HG02678 (cell line): ENCODE data around the gene LTBP2.

Experiments used
- ATAC-seq: cut with Tn5 transposase; IDR thresholded peaks from one replicate; pipeline ENCODE4 v1.9.1; 2021; ENCODE audit warnings: mild to moderate bottlenecking, moderate library complexity; ENCODE audit not compliant: unreplicated experiment

The LTBP2 gene

DNA sequence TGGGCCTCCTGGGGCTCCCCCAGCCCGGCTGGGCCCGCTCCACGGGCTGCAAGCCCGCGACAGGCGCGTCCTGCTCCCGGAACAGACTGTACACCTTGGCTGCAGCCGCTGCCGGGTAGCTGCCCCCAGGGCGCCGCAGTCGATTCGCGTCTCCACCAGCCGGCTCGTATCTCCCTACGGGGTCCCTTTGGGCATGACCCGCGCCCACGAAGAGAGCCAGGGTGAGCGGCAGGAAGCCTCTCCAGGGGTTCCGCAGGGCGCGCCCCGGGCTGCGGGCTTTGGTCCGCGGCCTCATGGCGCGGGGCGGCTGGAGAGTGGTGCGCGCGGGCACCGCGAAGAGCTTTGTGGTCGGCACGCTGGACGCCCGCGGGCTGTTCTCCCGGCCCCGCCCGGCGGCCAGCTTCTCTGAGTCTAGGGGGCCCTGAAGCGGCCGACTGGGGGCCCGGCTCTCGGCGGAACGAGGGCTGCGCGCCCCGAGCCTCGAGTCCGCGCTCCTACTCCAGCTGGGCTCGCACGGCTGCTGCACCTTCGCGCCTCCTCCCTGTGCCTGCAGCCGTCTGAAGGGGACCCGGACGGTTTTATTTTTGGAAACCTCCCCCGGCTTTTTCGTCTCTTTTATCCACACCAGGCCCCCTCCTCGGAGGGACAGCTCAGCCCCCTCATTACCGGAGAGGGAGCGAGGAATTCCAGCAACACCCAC lies at the start of gene LTBP2:
LTBP2 (minus strand) TSS at position 588 of the 700 bp plus-strand sequence; CDS start at position 295, 293 bp downstream.
- ATAC-seq: no peak

DNA sequence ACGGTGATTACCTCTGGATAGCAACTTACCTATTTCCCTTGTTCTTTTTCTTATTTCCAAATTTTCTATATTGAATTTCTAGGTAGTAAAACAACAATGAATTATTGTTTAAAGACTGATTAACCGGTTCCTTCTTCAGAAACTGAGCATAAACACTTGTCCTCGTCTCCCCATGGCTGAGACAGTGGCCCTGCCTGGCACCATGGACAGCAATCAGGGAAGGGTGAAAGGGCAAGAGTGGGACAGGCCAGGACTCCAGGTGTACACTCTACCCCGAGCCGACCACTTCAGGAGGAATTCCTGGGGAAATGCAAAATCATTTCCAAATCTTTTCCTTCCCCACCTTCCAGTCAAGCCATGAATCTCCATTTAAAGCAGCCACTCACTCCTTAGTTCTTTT lies 48.8 kb upstream of the LTBP2 start:
- ATAC-seq: no peak

GRCh38 chr14:74660167-74660566 lies 48.1 kb upstream of the LTBP2 start:
- no peak for ATAC-seq

- ATAC-seq: no peak
Measured at GRCh38 chr14:74658535-74659131, 46.6 kb upstream of the LTBP2 start.

DNA sequence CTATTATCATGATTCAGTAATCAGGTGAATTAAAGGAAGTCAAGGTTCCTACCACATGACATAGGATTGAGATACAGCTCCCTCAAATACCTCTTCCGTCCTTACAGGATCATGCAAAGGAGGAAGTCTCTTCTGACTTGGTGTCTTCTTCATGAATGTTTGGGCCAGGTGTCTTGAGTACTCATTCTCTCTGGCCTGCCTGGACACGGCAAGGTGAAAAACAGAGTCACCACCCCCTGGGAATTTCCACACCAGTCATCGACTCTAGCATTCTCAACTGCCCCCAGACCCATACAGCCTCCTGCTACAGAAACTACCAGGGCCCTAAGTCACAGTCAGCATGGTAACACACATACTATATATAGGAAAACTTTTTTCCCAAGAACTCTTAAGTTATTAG lies 44.9 kb upstream of the LTBP2 start:
- ATAC-seq: no peak

GRCh38 chr14:74655599-74656395 lies 43.8 kb upstream of the LTBP2 start:
- ATAC-seq: no peak

- ATAC-seq: no peak
Measured at GRCh38 chr14:74654931-74655330, 42.9 kb upstream of the LTBP2 start.

DNA sequence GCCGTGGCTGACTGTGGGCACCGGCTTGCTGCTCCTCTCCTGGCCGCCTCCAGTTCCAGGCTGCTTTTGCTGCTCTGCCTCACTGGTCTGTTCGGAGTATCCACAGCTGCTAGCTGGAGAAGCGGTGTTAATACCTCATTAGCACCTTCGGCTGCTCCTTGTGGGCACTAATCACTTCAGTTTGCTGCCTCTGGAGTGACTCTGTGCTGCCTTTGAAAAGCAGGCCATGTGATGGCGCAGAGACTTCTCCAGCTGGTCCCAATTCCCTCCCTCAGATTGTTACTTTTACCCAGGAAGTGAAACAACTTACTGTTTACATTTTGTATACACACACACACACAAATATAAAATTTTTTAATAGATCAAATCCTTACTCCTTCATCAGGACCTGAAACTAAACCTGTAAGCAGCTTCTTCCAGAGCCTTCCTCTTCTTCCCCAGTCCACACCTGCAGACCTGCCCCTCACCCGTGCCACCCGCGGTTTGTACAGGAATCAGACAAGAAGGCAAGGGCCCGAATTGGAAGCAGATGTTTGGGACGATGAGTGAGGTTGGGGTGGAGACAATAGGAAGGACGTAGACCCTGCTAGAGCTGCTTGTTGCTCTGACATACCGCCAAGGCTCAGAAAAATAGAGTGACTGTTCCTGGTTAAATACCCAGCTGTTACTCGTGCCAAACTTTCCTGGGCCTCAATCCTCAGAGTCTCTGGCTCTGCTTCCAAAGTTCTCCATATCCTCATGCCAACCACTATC lies 41.5 kb upstream of the LTBP2 start:
- ATAC-seq: no peak

- no peak for ATAC-seq
Measured at GRCh38 chr14:74652541-74652940, 40.5 kb upstream of the LTBP2 start.

- ATAC-seq: no peak
Measured at GRCh38 chr14:74650927-74651686, 39.1 kb upstream of the LTBP2 start.

- ATAC-seq: no peak
Measured at GRCh38 chr14:74649673-74650072, 37.6 kb upstream of the LTBP2 start.

GRCh38 chr14:74649167-74649566 lies 37.1 kb upstream of the LTBP2 start:
- ATAC-seq: no peak

DNA sequence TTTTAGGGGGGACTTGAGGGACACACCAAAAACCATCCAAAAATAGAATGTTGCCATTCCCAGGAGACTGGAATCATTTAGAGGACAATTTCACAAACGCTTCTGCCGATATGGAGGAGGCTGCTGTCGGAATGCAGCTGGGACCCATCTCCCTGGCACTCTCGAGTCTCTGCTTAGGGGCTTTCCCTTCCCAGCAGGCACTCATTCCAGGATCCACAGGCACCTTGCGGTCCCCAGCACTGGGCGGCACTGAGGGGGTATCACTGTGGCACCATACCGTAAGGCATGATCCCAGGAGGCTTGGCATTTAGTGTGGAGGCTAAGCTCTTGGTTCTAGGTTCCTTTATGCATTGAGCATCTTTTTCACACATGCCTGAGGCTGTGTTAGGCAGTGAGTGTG lies 36.6 kb upstream of the LTBP2 start:
- ATAC-seq: no peak

- ATAC-seq: no peak
Measured at GRCh38 chr14:74647678-74648461, 35.8 kb upstream of the LTBP2 start.

GRCh38 chr14:74647061-74647677 lies 35.1 kb upstream of the LTBP2 start:
- no peak for ATAC-seq

DNA sequence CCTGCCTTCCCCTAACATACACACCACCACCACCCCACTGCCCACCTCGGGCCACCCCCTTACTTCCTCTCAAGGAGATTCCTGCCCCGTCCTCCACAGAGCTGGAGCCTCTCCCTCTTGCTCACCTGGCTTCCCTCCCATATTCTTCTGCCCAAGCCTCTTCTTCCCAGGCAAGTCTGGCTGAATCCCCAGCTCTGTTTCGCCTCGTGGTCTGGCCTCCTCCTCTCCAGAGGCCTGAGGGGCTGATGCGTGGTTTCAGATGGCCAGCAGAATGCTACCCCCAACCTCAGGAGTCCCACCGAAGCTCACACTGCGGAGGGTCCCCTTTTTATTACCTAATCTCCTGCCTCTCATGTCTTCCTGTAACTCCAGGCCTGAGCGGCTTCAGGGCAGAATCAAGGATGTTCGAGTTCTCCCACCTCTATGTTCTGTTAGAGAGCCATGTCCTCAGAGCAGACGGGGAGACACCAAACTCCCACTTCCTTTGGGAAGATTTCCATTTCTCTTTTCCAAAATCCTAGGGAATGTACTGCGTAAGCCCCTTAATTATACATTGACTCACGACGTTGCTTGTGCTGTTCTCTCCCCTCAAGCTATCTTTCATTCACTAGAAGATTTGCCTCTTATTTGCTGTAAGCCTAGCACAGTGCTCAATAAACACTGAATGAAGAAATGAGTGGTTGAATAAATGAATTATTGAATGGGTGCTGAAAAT lies 33.9 kb upstream of the LTBP2 start:
- ATAC-seq: no peak

DNA sequence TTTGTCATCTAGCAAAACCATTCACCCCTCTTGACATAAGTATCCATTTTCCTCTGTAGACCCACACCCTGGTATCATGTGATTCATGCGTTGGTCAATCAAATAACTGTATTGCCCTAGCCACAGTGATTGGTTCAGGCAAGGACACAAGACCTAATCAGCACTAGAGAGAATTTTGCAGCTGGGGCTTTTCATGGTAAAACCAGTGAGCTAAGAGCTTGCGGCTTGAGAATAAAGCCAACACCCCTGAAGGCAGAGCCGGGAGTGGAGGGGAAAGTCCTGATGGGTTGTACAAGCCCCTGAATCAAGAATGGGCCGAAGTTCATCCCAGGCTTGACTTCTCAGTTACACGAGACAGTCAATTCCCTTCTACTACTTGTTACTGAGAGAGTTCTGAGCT lies 33.2 kb upstream of the LTBP2 start:
- no peak for ATAC-seq

DNA sequence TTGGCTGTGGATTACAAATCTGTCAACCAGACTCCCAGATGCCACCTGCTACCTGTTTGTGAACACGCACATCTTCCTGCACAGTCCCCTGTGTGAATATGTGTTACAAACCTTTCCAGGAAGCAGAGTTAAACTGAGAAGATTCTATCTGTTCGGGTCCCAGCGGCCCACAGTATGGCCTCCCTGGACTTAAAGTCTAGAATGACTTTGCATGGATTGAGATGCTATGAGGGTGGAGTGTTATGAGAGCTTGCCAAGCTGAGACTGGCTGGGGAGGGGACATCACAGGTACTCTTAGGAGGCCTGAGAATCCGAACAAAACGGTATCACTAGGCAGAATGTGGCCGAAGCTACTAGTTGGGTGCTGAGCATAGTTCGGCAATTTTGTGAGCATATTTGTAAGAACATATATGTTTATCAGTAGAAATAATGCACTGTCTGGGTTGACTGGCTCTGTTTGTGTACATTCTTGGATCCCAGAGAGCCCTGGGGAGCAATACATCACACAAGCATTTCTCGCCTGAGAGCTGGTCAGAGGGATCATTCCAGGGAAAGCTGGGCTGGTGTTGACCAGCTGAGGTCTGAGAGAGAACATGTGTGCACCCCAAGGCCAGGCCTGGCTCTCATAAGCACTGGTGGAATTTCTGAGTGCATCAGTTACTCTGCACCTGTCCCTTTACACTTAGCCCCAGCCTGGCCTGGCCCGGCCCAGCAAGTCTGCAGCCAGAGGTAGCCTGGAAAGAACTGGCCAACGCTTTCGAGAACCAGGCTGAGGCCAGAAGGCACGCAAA lies 29.8 kb upstream of the LTBP2 start:
- no peak for ATAC-seq
